ENCODE measurements around the gene GRIP1. TPM values are rescaled to one million over a fixed set of nuclear protein-coding genes. Genes with fewer than 3 reads are reported as not detected.

The GRIP1 gene
- total and polyA plus RNA-seq, 5 donors from 2014 or later = 0.21 to 1.1 (median 0.41) TPM; not detected in 1

DNA sequence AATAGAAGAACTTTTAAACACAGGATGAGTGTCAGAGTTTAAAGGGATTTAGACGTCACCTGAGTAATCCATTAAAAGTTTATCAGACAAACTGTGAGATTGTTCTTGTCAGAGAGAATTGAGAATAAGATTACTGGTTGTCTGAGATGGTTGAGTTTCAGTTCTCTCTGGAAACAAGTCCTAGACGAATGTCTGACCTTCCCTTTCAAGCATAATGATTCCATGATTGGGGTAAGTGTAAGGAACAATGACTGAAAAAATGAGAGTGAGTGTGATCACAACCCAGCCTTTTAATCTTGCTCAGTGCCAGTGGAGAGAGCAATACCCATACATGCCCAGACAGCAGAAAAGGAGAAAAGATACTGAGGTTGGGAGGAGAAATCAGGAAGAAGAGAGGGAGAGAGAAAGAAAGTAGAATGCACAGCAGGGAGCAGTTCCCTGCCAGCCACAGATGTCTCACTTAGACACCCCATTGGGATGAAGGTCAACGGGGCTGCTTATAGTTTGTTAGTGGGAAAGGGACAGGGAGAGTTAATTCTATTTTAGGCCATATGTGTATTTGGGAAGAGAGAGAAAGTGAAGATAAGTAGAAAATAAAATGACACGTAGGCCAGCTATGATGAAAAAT, 4.3 kb downstream of the GRIP1 start:
- Mint-ChIP-seq H3K27me3 (peaks cover 12% of the 10 kb centered on the region), H3K4me1 (no peaks in the 10 kb centered on the region), H3K4me3 (no peak overlapping the region), H3K9me3 (peaks cover 0 to 2% (median 0%) of the 10 kb centered on the region in 7 donors), H3K36me3 (no peaks in the 10 kb centered on the region), H3K27ac (no peak overlapping the region)
- Histone ChIP-seq H3K4me3 (ENCODE audit: low read depth, low read length) (no peak overlapping the region), H3K27me3 (ENCODE audit: control insufficient read depth, insufficient read depth, low read length) (no peaks in the 10 kb centered on the region), H3K9me3 (ENCODE audit: control insufficient read depth in 2 of 2, low read length in 2 of 2) (no peaks in the 10 kb centered on the region), H3K4me1 (ENCODE audit: control insufficient read depth, insufficient read depth, low read length, poor library complexity, severe bottlenecking) (no peaks in the 10 kb centered on the region), H3K27ac (ENCODE audit: insufficient read depth, low read length, poor library complexity, severe bottlenecking) (no peak overlapping the region), H3K36me3 (ENCODE audit: control insufficient read depth, insufficient read depth, low read length) (no peaks in the 10 kb centered on the region)
- ATAC-seq (ENCODE audit: low read depth in 2 of 2) (no peak), DNase-seq (no peak)

DNA sequence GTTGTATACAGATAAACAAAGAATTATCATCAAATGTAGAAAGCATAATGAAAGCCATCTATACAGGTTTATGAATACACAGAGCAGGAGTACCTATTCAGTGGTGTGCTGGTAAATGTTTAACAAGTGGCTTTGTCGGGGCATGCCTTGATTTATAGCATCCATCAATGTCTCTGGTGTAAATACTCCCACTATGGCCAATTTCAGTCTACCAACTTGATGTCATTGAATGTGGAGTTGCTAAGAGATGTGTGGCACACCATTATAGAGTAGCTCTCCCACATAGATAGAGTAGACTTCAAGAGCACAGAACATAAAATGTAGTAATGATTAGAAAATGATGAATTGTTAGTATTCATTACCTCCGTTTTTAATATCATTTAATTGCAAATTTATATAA, 9.3 kb downstream of the GRIP1 start:
- Mint-ChIP-seq H3K27ac (no peak overlapping the region), H3K4me1 (no peaks in the 10 kb centered on the region), H3K4me3 (no peak overlapping the region), H3K27me3 (peaks cover 25% of the 10 kb centered on the region), H3K36me3 (no peaks in the 10 kb centered on the region), H3K9me3 (peaks cover 0 to 2% (median 0%) of the 10 kb centered on the region in 7 donors)
- DNase-seq = no peak
- Histone ChIP-seq H3K36me3 (ENCODE audit: control insufficient read depth, insufficient read depth, low read length) (no peaks in the 10 kb centered on the region), H3K9me3 (ENCODE audit: control insufficient read depth in 2 of 2, low read length in 2 of 2) (no peaks in the 10 kb centered on the region), H3K27me3 (ENCODE audit: control insufficient read depth, insufficient read depth, low read length) (no peaks in the 10 kb centered on the region), H3K4me1 (ENCODE audit: control insufficient read depth, insufficient read depth, low read length, poor library complexity, severe bottlenecking) (no peaks in the 10 kb centered on the region), H3K27ac (ENCODE audit: insufficient read depth, low read length, poor library complexity, severe bottlenecking) (no peak overlapping the region), H3K4me3 (ENCODE audit: low read depth, low read length) (no peak overlapping the region)
- ATAC-seq (ENCODE audit: low read depth in 2 of 2) = no peak

DNA sequence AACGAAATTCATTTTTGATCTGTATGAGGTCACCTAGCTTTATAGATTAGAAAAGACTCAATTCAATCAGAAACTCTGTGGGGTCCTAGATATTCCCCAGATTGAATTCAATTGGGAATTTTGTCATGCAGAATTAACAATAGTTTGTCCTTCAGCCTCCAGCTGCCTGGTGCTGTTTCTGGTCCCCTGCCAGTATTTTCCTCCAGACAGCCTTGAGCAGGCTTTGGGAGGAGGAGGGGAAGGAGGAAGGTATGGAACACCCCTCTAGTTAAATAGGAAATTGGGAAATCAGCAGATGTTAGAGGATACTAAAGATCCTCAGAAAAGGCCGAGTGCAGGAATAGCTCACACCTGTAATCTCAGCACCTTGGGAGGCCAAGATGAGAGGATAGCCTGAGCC, 10.6 kb downstream of the GRIP1 start:
- Histone ChIP-seq H3K27me3 (ENCODE audit: control insufficient read depth, insufficient read depth, low read length) (peaks cover 4% of the 10 kb centered on the region), H3K9me3 (ENCODE audit: control insufficient read depth in 2 of 2, low read length in 2 of 2) (no peaks in the 10 kb centered on the region), H3K4me1 (ENCODE audit: control insufficient read depth, insufficient read depth, low read length, poor library complexity, severe bottlenecking) (no peaks in the 10 kb centered on the region), H3K27ac (ENCODE audit: insufficient read depth, low read length, poor library complexity, severe bottlenecking) (no peak overlapping the region), H3K4me3 (ENCODE audit: low read depth, low read length) (no peak overlapping the region), H3K36me3 (ENCODE audit: control insufficient read depth, insufficient read depth, low read length) (no peaks in the 10 kb centered on the region)
- H3K36me3 Mint-ChIP-seq = no peaks in the 10 kb centered on the region
- H3K27me3 Mint-ChIP-seq = peaks cover 18% of the 10 kb centered on the region
- no peaks in the 10 kb centered on the region for H3K4me1 Mint-ChIP-seq
- peaks cover 0 to 2% (median 0%) of the 10 kb centered on the region in 7 donors for H3K9me3 Mint-ChIP-seq
- no peak for DNase-seq
- no peak for ATAC-seq (ENCODE audit: low read depth in 2 of 2)
- H3K4me3 Mint-ChIP-seq = no peak overlapping the region
- no peak overlapping the region for H3K27ac Mint-ChIP-seq

DNA sequence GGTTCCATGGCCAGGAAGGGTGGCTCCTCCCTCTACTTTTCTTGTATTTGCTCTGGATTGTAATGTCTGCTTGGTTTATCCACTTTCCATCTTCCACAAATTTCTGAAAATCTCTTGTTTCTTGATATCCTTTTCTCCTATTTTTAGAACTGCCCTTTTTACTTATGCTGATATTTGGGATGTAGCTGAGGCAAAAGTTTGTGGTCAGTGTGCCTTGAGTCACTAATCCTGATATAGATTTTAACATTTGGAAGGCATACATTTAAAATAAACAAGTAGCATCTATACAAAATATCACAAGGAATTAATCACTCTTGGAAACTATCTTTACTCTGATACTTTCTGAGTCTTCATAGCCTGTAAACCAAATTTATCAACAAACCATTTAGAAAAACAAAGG, 11.0 kb downstream of the GRIP1 start:
- Mint-ChIP-seq H3K36me3 (no peaks in the 10 kb centered on the region), H3K9me3 (peaks cover 0 to 2% (median 0%) of the 10 kb centered on the region in 7 donors), H3K27ac (no peak overlapping the region), H3K4me1 (no peaks in the 10 kb centered on the region), H3K27me3 (peaks cover 17% of the 10 kb centered on the region), H3K4me3 (no peak overlapping the region)
- Histone ChIP-seq H3K36me3 (ENCODE audit: control insufficient read depth, insufficient read depth, low read length) (no peaks in the 10 kb centered on the region), H3K27ac (ENCODE audit: insufficient read depth, low read length, poor library complexity, severe bottlenecking) (no peak overlapping the region), H3K9me3 (ENCODE audit: control insufficient read depth in 2 of 2, low read length in 2 of 2) (no peaks in the 10 kb centered on the region), H3K4me1 (ENCODE audit: control insufficient read depth, insufficient read depth, low read length, poor library complexity, severe bottlenecking) (no peaks in the 10 kb centered on the region), H3K4me3 (ENCODE audit: low read depth, low read length) (no peak overlapping the region), H3K27me3 (ENCODE audit: control insufficient read depth, insufficient read depth, low read length) (peaks cover 4% of the 10 kb centered on the region)
- ATAC-seq (ENCODE audit: low read depth in 2 of 2) = no peak
- DNase-seq = no peak

DNA sequence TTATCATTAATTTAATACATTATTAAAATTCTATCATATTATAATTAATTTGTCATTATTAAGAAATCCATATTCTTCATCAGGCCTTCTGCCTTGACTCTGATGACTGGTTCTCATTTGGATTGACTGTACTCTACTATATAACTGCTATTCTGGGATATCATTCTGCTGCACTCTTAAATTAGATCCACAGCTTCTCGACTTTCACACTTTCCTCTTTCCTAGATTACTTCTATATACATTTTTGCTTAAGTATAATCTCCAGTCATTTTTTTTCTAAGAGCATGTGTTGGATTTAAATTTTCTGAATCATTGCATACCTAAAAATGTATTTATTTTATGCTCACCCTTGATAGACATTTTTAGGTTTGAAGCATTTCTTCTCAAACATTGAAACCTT, 12.4 kb downstream of the GRIP1 start:
- H3K4me3 ChIP-seq (ENCODE audit: low read depth, low read length) = no peak overlapping the region
- peaks cover 10% of the 10 kb centered on the region for H3K27me3 ChIP-seq (ENCODE audit: control insufficient read depth, insufficient read depth, low read length)
- Mint-ChIP-seq H3K9me3 (peaks cover 0 to 2% (median 0%) of the 10 kb centered on the region in 7 donors), H3K4me1 (no peaks in the 10 kb centered on the region), H3K36me3 (no peaks in the 10 kb centered on the region), H3K27me3 (peaks cover 13% of the 10 kb centered on the region), H3K4me3 (no peak overlapping the region), H3K27ac (no peak overlapping the region)
- no peak for DNase-seq
- no peak for ATAC-seq (ENCODE audit: low read depth in 2 of 2)
- no peaks in the 10 kb centered on the region for H3K9me3 ChIP-seq (ENCODE audit: control insufficient read depth in 2 of 2, low read length in 2 of 2)
- H3K4me1 ChIP-seq (ENCODE audit: control insufficient read depth, insufficient read depth, low read length, poor library complexity, severe bottlenecking) = no peaks in the 10 kb centered on the region
- no peak overlapping the region for H3K27ac ChIP-seq (ENCODE audit: insufficient read depth, low read length, poor library complexity, severe bottlenecking)
- H3K36me3 ChIP-seq (ENCODE audit: control insufficient read depth, insufficient read depth, low read length) = no peaks in the 10 kb centered on the region

DNA sequence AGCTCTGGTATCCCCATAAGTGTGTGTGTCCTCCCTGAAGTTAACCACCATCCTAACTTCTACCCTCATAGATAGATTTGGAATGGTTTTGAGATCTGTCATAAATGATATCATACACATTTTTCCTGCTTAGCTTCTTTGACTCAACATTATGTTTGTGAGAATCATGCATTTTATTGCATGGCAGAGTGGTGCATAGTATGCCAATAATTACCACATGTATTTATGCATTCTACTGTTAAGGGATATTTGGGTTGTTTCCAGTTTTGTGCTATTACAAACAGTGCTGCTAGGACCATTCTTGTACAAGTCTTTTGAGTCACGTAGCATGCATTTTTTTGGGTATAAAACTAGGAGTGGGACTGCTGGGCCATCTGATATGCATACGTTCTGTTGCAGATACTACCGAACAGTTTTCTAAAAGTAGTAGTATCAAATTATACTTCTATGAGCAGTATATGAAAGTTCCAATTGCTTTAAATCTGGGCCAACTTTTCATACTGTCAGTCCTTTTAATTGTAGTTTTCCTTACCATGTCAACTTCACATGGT, 13.4 kb downstream of the GRIP1 start:
- Mint-ChIP-seq H3K36me3 (no peaks in the 10 kb centered on the region), H3K4me3 (no peak overlapping the region), H3K9me3 (no peaks in the 10 kb centered on the region), H3K4me1 (no peaks in the 10 kb centered on the region), H3K27ac (no peak overlapping the region), H3K27me3 (peaks cover 13% of the 10 kb centered on the region)
- Histone ChIP-seq H3K4me3 (ENCODE audit: low read depth, low read length) (no peak overlapping the region), H3K4me1 (ENCODE audit: control insufficient read depth, insufficient read depth, low read length, poor library complexity, severe bottlenecking) (no peaks in the 10 kb centered on the region), H3K9me3 (ENCODE audit: control insufficient read depth in 2 of 2, low read length in 2 of 2) (no peaks in the 10 kb centered on the region), H3K27me3 (ENCODE audit: control insufficient read depth, insufficient read depth, low read length) (peaks cover 10% of the 10 kb centered on the region), H3K36me3 (ENCODE audit: control insufficient read depth, insufficient read depth, low read length) (no peaks in the 10 kb centered on the region), H3K27ac (ENCODE audit: insufficient read depth, low read length, poor library complexity, severe bottlenecking) (no peak overlapping the region)
- ATAC-seq (ENCODE audit: low read depth in 2 of 2) (no peak), DNase-seq (no peak)

DNA sequence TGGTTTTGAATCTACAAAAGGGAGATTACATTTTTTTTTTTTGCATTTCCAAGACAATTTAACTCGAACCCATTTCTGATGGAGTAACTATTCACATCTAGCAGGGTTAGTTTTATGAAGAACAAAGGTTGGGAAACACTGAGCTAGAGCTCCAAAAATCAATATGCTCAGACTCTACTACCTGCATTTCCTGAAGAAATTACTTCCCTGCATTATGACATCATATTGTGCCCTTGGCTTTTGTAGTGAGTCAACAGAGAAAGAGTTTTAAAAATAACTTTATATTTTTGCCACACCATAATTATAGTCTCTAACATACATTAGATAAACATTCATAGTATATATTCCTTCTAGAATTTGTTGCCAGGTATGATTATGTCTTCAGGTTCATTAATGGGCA, 14.8 kb downstream of the GRIP1 start:
- H3K9me3 ChIP-seq (ENCODE audit: control insufficient read depth in 2 of 2, low read length in 2 of 2) = no peaks in the 10 kb centered on the region
- H3K27ac ChIP-seq (ENCODE audit: insufficient read depth, low read length, poor library complexity, severe bottlenecking) = no peak overlapping the region
- DNase-seq = no peak
- Mint-ChIP-seq H3K27me3 (peaks cover 13% of the 10 kb centered on the region), H3K36me3 (no peaks in the 10 kb centered on the region), H3K4me1 (no peaks in the 10 kb centered on the region), H3K4me3 (no peak overlapping the region), H3K27ac (no peak overlapping the region), H3K9me3 (no peaks in the 10 kb centered on the region)
- H3K27me3 ChIP-seq (ENCODE audit: control insufficient read depth, insufficient read depth, low read length) = peaks cover 10% of the 10 kb centered on the region
- H3K36me3 ChIP-seq (ENCODE audit: control insufficient read depth, insufficient read depth, low read length) = no peaks in the 10 kb centered on the region
- ATAC-seq (ENCODE audit: low read depth in 2 of 2) = no peak
- no peaks in the 10 kb centered on the region for H3K4me1 ChIP-seq (ENCODE audit: control insufficient read depth, insufficient read depth, low read length, poor library complexity, severe bottlenecking)
- H3K4me3 ChIP-seq (ENCODE audit: low read depth, low read length) = no peak overlapping the region

DNA sequence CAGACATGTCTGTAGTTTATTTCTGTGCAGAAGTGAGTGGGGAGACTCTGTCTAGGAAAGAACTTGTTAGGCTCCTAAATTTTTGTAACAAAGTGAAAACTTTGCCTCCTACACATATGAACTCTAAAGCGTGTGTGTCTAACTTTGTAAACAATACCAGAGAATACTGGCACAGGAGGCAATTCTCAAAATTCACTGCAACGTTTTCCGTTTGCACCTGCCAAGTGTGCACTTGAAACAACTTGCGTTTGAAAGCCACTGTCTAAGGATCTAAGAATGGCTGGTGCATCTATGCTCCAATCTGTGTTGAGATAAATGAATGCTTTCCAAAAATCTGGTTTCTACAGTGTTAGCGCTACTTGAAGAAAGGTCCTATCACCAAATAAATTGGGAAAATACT, 15.3 kb downstream of the GRIP1 start:
- Mint-ChIP-seq H3K4me3 (no peak overlapping the region), H3K27ac (no peak overlapping the region), H3K36me3 (no peaks in the 10 kb centered on the region), H3K27me3 (peaks cover 13% of the 10 kb centered on the region), H3K9me3 (no peaks in the 10 kb centered on the region), H3K4me1 (no peaks in the 10 kb centered on the region)
- ATAC-seq (ENCODE audit: low read depth in 2 of 2) = no peak
- Histone ChIP-seq H3K9me3 (ENCODE audit: control insufficient read depth in 2 of 2, low read length in 2 of 2) (no peaks in the 10 kb centered on the region), H3K4me3 (ENCODE audit: low read depth, low read length) (no peak overlapping the region), H3K27ac (ENCODE audit: insufficient read depth, low read length, poor library complexity, severe bottlenecking) (no peak overlapping the region), H3K4me1 (ENCODE audit: control insufficient read depth, insufficient read depth, low read length, poor library complexity, severe bottlenecking) (no peaks in the 10 kb centered on the region), H3K36me3 (ENCODE audit: control insufficient read depth, insufficient read depth, low read length) (no peaks in the 10 kb centered on the region), H3K27me3 (ENCODE audit: control insufficient read depth, insufficient read depth, low read length) (peaks cover 10% of the 10 kb centered on the region)
- no peak for DNase-seq

Data from CD4-positive, CD25-positive, alpha-beta regulatory T cell (primary cell).